Adipocyte (in vitro differentiated cells): ENCODE results near the gene KRT81.
A peak's percentile ranks its signal among the peaks of the same experiment; 100 is the strongest.
"Not testable (repeated sequence)": the region's sequence is repeated elsewhere in the genome, so short reads cannot be mapped to it uniquely, and the experiment has no call there.

Experiments used
- DNase-seq: peaks from one replicate; pipeline ENCODE4 v3.0.0-alpha.2; 2015; ENCODE audit warnings: low read depth
- H3K27me3 ChIP-seq: replicated peaks from 2 replicates; pipeline ENCODE4 v1.7.0; 2013; ENCODE audit warnings: mild to moderate bottlenecking, low read length, moderate library complexity; ENCODE audit not compliant: control insufficient read depth, insufficient read depth
- H3K36me3 ChIP-seq: 2 replicates; pipeline ENCODE4 v1.7.0; 2013; ENCODE audit warnings: low read length, mild to moderate bottlenecking, moderate library complexity; ENCODE audit not compliant: control insufficient read depth, insufficient read depth, severe bottlenecking
- H3K4me1 ChIP-seq: 2 replicates; pipeline ENCODE4 v1.7.0; 2013; ENCODE audit warnings: mild to moderate bottlenecking, low read length, moderate library complexity; ENCODE audit not compliant: control insufficient read depth, insufficient read depth
- H3K4me3 ChIP-seq: 2 replicates; pipeline ENCODE4 v1.7.0; 2013; ENCODE audit warnings: mild to moderate bottlenecking, low read length, moderate library complexity
- H3K9ac ChIP-seq: 2 replicates; pipeline ENCODE4 v1.7.0; 2013; ENCODE audit warnings: mild to moderate bottlenecking, low read length, moderate library complexity
- H3K9me3 ChIP-seq: 2 replicates; pipeline ENCODE4 v1.7.0; 2013; ENCODE audit warnings: mild to moderate bottlenecking, low read length, moderate library complexity; ENCODE audit not compliant: control insufficient read depth

KRT81 gene

GRCh38 chr12:52293926-52294325 lies 2.6 kb upstream of the KRT81 start:
- Histone ChIP-seq H3K4me3 (no peak overlapping the region), H3K27me3 (peaks cover 44% of the 10 kb centered on the region), H3K36me3 (no peaks in the 10 kb centered on the region), H3K9ac (no peak overlapping the region), H3K9me3 (no peaks in the 10 kb centered on the region), H3K4me1 (no peaks in the 10 kb centered on the region)
- DNase-seq: no peak

GRCh38 chr12:52290483-52291134 lies 725 bp downstream of the KRT81 start:
- H3K9me3 ChIP-seq, H3K4me3 ChIP-seq, H3K9ac ChIP-seq, DNase-seq, H3K36me3 ChIP-seq, H3K4me1 ChIP-seq: not testable (repeated sequence)
- peaks cover 28% of the 10 kb centered on the region for H3K27me3 ChIP-seq

GRCh38 chr12:52287816-52288805 lies 3.2 kb downstream of the KRT81 start:
- H3K9ac ChIP-seq, H3K36me3 ChIP-seq, H3K4me3 ChIP-seq, H3K9me3 ChIP-seq, H3K4me1 ChIP-seq, DNase-seq: not testable (repeated sequence)
- H3K27me3 ChIP-seq: peaks cover 16% of the 10 kb centered on the region

- not testable (repeated sequence) for H3K36me3 ChIP-seq, H3K27me3 ChIP-seq, DNase-seq, H3K4me3 ChIP-seq, H3K9me3 ChIP-seq, H3K9ac ChIP-seq, H3K4me1 ChIP-seq
These were observed 4.2 kb downstream of the KRT81 start for GRCh38 chr12:52286857-52287785.

DNA sequence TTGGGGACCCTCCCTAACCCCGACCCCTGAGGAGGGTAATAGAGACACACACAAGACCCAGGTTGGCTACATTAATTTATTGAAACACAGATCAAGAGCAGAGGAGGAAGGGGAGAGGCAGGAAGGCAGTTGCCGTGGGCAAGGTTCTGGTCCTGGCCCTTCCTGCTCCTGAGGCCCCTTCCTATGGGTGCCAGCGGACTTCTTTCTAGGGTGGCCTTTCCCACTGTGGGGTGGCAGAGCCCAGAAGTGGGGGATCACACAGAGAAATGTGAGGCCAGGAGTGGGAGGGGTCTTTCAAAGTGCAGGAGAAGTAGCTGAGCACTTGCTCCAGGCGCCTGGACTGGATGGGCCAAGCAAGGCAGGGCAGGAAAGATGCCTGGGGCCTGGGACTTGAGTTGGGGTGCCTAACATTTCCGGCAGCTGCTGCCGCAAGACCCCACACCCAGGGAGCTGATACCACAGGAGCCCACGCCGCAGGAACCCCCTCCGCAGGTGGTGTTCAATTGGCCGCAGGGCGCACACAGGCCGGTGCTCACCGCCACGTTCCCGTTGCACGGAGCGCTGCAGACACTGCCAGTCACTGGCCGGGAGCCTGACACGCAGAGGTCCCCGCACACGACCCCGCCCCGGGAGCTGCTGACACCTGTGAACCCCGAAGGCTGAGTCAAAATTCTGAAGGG lies 5.3 kb downstream of the KRT81 start:
- no peak overlapping the region for H3K4me3 ChIP-seq
- DNase-seq: no peak
- H3K36me3 ChIP-seq: no peaks in the 10 kb centered on the region
- no peak overlapping the region for H3K9ac ChIP-seq
- no peaks in the 10 kb centered on the region for H3K9me3 ChIP-seq
- H3K4me1 ChIP-seq: peaks cover 9% of the 10 kb centered on the region
- H3K27me3 ChIP-seq: no peaks in the 10 kb centered on the region

- Histone ChIP-seq H3K9ac (no peak overlapping the region), H3K36me3 (no peaks in the 10 kb centered on the region), H3K9me3 (no peaks in the 10 kb centered on the region), H3K27me3 (no peaks in the 10 kb centered on the region), H3K4me3 (no peak overlapping the region), H3K4me1 (peaks cover 16% of the 10 kb centered on the region)
- DNase-seq: peak; percentile 15
These were observed 6.1 kb downstream of the KRT81 start for GRCh38 chr12:52285172-52285745.

- Histone ChIP-seq H3K27me3 (no peaks in the 10 kb centered on the region), H3K9ac (no peak overlapping the region), H3K4me1 (peaks cover 22% of the 10 kb centered on the region), H3K9me3 (no peaks in the 10 kb centered on the region), H3K36me3 (no peaks in the 10 kb centered on the region), H3K4me3 (no peak overlapping the region)
- no peak for DNase-seq
These were observed 6.7 kb downstream of the KRT81 start for GRCh38 chr12:52284562-52285171.

- H3K36me3 ChIP-seq: no peaks in the 10 kb centered on the region
- peak; percentile 97 for DNase-seq
- no peak overlapping the region for H3K4me3 ChIP-seq
These were observed 10.4 kb downstream of the KRT81 start for GRCh38 chr12:52280796-52281560.

DNA sequence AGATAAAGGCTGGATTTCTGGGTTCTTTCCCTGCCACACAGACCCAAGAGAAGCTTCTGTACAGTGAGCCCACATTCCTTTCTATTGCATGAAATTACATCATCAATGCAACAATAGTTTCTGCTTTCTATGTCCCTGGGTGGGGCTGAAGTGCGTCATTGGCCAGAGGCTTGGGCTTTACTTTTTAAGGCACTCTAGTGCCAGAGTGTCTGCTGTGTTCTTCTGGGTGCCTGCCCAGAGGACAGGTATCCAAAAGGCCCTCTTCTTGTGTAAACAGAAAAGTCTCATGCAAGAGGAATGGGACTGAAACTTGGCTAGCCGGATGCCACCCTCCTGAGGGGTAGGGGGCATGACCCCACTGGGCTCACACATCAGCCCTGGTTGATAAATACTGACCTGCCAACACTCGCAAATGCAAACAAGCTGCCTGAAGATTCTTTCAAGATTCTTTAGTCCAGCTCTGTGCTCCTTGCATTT lies 11.0 kb downstream of the KRT81 start:
- Histone ChIP-seq H3K9me3 (no peaks in the 10 kb centered on the region), H3K27me3 (no peaks in the 10 kb centered on the region), H3K9ac (peak overlapping the region; percentile 48), H3K36me3 (no peaks in the 10 kb centered on the region), H3K4me1 (peaks cover 33% of the 10 kb centered on the region), H3K4me3 (peak overlapping the region; percentile 39)
- DNase-seq: peak; percentile 98

More at GRCh38 chr12:52280796-52281560, 10.4 kb downstream of the KRT81 start:
- Histone ChIP-seq H3K4me1 (peaks cover 33% of the 10 kb centered on the region), H3K27me3 (no peaks in the 10 kb centered on the region), H3K9ac (peak overlapping the region; percentile 56), H3K9me3 (no peaks in the 10 kb centered on the region)
